Coronary artery (tissue), 2 donors: ENCODE results near the gene C8B.

Experiments
- DNase-seq: peaks from one replicate; pipeline ENCODE4 v3.0.0-alpha.2; 2017; ENCODE audit warnings: low spot score
- H3K27ac ChIP-seq, 2 donors: fragments of 200-600 bp; sonication (generic); one replicate each; pipeline ENCODE4 v1.5.1; 2016 to 2019
- H3K4me3 ChIP-seq: fragments of 200-600 bp; sonication (generic); 2 replicates; pipeline ENCODE4 v1.5.1; 2016; ENCODE audit warnings: mild to moderate bottlenecking, moderate library complexity
- CTCF ChIP-seq: fragments of 200-600 bp; sonication (generic); IDR thresholded peaks from one replicate; pipeline ENCODE4 v1.5.1; 2019; ENCODE audit warnings: antibody characterized with exemption

Gene C8B

GRCh38 chr1:56966698-56966999, 834 bp upstream of the C8B start:
- no peak for TF ChIP-seq CTCF
- H3K4me3 ChIP-seq, result no peak overlapping the region
- no peak overlapping the region for H3K27ac ChIP-seq
- DNase-seq, result no peak

- no peak overlapping the region for H3K4me3 ChIP-seq
- TF ChIP-seq CTCF, result no peak
Observed at GRCh38 chr1:56965191-56965590, 624 bp downstream of the C8B start.

DNA sequence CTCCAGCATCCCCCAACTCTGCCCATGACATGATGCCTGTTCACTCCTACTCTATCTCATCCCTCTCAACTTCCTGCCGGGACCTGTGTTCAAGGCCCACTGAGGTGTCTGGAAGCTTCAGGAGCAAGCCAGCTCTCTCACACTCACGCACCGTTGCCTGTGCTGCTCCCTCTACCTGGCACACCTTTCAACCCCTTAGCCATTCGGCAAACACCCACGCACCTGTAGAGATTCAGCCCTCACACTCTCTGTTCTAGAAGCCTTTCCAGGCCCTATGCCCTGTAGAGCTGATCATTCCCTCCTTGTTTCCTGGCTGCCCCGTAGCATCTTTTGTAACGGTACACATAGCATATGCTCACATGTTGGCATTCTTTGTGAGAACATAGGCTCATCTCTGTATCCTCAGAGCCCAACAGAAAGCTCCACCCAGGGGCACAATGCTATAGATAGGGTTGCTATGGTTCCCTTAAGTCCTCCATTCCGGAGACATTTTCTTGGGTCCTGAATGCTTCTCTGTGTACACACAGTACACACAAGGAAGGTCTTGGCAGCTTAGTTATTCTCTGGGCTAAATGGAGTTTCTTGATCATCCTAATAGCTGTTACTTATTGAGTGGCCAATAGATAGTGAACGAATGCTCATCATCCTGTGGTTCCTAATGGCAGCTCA, 1.3 kb downstream of the C8B start:
- H3K4me3 ChIP-seq, result no peak overlapping the region
- TF ChIP-seq CTCF, result no peak
- DNase-seq, result no peak
- no peak overlapping the region for H3K27ac ChIP-seq

More at GRCh38 chr1:56965191-56965590, 624 bp downstream of the C8B start:
- H3K27ac ChIP-seq, result no peak overlapping the region
- no peak for DNase-seq

GRCh38 chr1:56963667-56964066, 2.1 kb downstream of the C8B start:
- DNase-seq, result no peak
- H3K4me3 ChIP-seq, result no peak overlapping the region
- no peak overlapping the region for H3K27ac ChIP-seq
- TF ChIP-seq CTCF, result no peak

DNA sequence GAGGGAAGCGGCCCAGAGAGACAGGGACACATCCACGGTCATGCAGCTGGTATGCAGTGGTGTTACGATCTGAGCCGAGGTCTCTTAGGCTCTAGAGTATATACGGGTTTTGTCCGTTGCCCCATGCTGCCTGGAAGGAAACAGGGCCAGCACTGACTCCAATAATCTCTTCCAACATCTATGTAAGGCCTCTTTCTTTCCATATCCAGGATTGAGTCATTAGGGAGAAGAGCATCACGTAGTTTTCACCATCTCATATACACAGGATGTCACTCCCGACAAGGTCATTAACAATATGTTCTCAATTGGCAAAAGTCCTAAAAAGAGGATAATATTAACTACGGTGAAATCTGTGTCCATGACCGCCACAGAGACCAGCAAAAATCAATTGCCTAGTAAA, 4.4 kb downstream of the C8B start:
- Histone ChIP-seq H3K27ac (no peak overlapping the region), H3K4me3 (no peak overlapping the region)
- TF ChIP-seq CTCF, result no peak
- DNase-seq, result no peak

- DNase-seq, result no peak
- Histone ChIP-seq H3K4me3 (no peak overlapping the region), H3K27ac (no peak overlapping the region)
- no peak for TF ChIP-seq CTCF
Observed at GRCh38 chr1:56958526-56958925, 7.3 kb downstream of the C8B start.

DNA sequence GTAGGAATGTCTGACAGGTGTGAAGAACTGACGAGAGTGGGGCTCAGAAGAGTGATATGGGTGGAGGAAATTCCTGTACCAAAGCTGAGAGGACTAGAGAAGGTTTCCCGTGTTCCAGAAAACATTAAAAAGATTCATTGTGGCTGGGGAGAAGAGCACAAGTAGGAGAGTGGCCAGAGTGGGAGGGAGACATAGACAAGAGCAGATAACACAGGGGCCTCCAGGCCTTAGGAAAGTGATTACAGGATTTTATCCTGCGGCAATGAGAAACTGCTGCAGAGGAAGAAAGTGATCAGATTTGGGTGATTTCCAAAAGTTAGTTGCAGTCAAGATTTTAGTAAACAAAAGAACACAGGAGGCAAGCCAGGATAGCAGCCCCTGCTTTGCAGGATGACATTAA, 7.9 kb downstream of the C8B start:
- Histone ChIP-seq H3K4me3 (no peak overlapping the region), H3K27ac (no peak overlapping the region)
- no peak for DNase-seq
- TF ChIP-seq CTCF, result no peak
